GM19023 (cell line): ENCODE data around the gene CTAGE4.
"Not testable (repeated sequence)": the region's sequence is repeated elsewhere in the genome, so short reads cannot be mapped to it uniquely, and the experiment has no call there.

ENCODE experiments used
- ATAC-seq: cut with Tn5 transposase; IDR thresholded peaks from one replicate; pipeline ENCODE4 v1.9.1; 2021; ENCODE audit warnings: mild to moderate bottlenecking, moderate library complexity; ENCODE audit not compliant: unreplicated experiment

The CTAGE4 gene

DNA sequence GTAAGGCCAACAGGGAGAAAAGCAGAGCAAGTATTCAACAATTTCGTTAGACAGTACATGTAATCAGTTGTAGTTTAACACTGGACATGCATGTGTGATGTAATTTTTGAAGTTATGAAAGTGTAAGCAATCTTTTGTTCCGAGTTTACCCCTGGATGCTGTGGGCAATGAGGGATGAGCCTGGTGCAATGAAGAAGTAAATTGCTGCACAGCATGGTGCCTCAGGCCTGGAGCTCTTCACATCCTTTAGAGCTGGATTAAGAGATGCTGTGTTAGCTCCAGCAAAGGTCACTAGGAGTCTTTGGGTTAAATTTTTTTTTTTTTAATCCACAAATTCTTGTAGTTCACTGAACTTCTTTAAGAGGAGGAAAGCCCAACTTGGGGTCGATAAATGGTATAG, 19.8 kb downstream of the CTAGE4 start:
- not testable (repeated sequence) for ATAC-seq

DNA sequence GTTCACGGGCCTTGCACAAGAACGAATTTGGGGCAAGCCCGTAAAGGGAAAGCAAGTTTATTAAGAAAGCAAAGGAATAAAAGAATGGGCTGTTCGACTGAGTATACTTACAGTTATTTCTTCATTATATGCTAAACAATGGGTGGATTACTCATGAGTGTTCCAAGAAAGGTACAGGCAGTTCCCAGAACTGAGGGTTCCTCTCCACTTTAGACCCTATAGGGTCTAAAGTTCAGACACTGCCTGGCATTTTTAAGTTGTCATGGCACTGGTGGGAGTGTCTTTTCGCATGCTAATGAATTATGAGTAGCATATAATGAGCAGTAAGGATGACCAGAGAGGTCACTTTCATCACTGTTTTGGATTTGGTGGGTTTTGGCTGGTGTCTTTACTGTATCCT, 22.0 kb downstream of the CTAGE4 start:
- ATAC-seq = not testable (repeated sequence)

DNA sequence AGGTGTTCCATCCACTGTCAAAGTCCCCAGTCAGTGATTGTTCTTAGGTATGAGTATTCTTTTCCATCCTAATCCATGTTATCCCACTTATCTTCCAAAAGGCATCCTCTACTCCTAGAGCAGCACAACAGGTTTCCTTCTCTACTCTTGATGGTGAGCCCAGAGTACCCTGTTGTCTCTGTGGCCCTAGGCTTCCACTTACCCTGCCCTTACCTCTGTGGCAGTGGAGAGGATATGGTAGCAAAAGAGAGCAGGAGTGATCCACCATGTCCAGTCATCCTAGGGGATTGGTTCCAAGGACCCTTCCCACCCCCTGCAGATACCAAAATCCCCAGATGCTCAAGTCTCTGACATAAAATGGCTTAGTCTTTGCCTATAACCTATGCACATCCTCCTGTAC, 33.9 kb downstream of the CTAGE4 start:
- ATAC-seq = not testable (repeated sequence)

DNA sequence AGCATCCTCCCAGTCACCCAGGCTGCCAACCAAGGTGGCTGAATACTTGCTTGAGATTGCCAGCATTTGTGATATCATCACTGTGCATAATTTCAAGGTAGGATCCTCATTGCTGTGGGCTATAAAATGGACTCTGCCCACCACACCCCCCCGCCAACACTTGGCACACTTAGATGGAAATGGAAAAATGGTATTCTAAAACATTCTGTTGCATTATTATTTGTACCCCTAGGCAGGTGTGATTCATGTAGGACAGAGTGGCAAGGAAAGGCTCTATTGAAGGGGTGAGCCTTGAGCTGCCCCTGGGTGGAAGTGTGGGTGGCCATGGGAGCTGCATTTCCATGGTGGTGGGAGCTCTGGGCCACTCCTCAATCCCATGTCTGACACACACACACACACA, 35.3 kb downstream of the CTAGE4 start:
- ATAC-seq = not testable (repeated sequence)

DNA sequence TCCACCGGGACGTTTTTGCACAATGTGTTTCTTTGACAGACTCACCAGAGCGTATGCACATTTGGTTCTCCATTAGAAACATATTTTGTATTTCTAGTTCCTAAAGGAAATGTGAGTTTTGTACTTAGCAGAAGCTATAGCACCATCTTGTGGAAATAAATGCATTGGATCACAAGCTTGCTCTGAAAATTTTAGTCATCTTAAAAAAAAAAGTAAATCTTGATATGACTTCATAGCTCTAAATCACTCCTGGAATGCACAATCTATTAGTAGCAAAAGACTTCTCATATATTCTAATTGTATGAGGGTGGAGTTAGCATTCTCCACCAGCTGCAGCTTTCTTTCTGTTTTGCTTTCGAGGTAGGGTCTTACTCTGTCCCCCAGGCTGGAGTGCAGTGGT, 35.9 kb downstream of the CTAGE4 start:
- ATAC-seq = not testable (repeated sequence)

DNA sequence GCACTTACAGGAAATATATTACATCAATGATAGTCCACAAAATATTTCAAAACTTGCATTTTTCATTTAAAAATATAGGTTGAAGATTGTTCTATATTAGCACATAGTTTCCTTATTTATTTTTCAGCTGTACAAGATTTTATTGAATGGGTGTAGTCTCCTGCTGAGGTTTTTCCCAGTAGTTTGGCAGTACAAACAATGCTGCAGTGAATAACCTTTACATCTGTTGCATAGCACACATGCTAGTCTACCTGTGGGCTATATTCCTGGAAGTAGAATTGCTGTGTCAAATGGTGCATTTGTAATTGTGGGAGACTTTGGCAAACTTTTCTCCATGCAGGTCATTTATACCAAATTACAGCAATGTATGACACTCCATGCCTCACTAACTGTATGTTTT, 37.3 kb downstream of the CTAGE4 start:
- not testable (repeated sequence) for ATAC-seq

DNA sequence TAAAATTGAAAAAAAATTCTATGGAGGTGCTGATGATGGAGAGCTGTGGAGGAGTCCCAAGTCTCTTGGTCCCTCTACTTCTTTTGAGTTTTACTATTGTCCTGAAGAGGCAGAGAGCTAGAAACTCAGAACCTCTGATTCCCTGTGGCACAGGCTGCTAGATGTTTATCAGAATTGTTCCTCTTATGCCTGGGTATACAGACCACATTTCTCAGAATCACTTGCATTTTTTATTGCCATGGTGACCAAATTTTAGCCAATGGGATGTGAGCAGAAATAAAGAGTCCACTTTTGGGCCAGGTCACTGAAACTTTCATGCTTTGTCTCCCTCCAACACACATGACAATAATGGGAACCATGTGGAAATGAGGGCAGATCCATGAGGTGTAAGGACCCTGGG, 40.4 kb downstream of the CTAGE4 start:
- ATAC-seq = not testable (repeated sequence)

DNA sequence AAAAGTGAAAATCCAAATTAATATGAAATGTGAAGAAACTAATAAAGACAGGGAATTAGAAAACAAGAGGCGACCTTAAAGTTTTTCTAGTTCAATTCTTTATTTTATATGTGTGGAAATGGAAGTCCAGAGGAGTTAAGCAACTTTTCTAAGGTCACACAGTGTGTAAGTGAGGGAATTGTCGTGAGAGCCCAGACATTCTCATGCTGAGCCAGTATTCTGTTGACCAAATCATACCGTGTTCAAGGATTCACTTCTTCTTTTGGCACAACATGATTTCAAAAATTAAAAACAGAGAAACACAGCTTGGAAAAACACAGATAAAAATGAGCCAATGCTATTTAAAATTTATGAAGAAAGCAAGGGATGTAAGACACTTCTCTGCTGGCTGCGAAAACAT, 43.6 kb downstream of the CTAGE4 start:
- ATAC-seq = not testable (repeated sequence)

DNA sequence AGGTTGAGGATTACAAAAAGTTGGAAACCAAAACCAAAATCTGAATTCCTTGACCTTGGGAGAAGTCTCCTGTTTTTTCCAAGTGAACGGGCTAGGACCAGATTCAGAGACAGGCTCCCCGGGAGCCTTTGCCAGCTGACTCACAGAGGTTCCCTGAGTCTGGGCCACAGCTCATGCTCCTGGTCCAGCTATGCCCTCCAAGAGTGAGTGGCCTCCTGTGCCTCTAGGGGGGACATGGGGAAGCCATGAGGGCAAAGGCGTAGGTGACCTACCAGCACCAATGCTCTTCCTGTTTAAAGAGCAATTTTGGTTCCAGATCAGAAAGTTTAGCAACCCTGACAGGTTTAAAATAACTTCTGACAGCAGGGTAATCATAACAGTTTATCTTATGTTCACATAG, 45.5 kb downstream of the CTAGE4 start:
- not testable (repeated sequence) for ATAC-seq

DNA sequence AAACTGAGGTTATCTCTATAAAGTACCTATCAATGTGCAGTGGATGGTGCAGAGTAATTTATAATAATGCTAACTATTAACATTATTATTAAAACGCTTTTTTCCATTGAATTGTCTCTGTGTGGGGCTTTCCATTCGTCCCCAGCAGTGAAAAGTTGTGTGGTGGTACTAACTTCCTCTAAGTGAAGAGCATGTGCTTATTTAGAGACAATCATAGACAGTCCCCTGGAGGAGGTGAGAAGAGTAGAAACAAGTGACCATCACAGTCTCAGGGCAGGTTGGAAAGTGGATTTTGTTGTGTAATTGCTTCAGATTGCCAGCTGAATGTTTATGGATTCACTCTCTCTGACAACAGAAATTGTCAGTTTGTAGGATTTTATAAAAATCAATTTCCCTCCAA, 47.8 kb downstream of the CTAGE4 start:
- not testable (repeated sequence) for ATAC-seq

DNA sequence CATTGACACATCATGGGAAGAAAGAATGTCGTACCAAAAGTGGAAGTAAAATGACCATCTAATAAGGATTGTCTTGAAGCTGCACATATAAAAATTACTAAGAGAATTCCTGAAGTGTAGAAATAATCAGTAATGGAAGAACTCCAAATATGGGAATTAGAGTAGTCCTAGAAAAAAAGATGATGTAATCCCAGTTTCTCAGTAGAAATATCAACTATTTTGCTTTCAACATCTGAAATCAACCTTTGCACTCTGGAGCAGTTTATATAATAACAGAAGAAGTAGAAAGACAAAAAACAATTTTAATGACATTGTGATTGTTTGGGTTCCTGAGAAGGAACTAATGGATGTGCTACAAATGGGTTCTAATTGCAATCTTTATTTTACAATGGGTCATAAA, 49.8 kb downstream of the CTAGE4 start:
- ATAC-seq = not testable (repeated sequence)
